ENCODE results near the gene CDKN2B-AS1.
"Not testable (repeated sequence)": the region's sequence is repeated elsewhere in the genome, so short reads cannot be mapped to it uniquely, and the experiment has no call there.

Gene CDKN2B-AS1

GRCh38 chr9:22044583-22044982, 50.0 kb downstream of the CDKN2B-AS1 start:
- no peak for DNase-seq (ENCODE audit: low spot score)

- DNase-seq (ENCODE audit: low spot score): no peak
Observed at GRCh38 chr9:22045423-22045822, 50.8 kb downstream of the CDKN2B-AS1 start.

- DNase-seq (ENCODE audit: low spot score): no peak
Observed at GRCh38 chr9:22046243-22046885, 51.8 kb downstream of the CDKN2B-AS1 start.

DNA sequence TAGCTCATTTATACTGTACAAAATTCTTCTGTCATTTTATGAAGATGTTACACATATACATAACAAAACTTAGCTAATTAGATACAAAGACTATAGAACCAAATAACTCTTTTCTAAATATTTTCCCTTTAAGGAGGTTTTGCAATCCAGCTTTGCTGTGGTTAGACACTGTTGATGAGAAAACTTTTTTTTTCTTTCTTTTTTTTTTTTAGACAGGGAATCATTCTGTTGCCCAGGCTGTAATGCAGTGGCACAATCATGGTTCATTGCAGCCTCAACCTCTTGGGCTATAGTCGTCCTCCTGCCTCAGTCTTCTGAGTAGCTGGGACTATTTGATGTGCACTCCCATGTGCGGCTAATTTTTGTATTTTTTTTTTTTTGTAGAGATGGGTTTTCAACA, 53.0 kb downstream of the CDKN2B-AS1 start:
- DNase-seq (ENCODE audit: low spot score): no peak

- no peak for DNase-seq (ENCODE audit: low spot score)
Observed at GRCh38 chr9:22049411-22049810, 54.8 kb downstream of the CDKN2B-AS1 start.

DNA sequence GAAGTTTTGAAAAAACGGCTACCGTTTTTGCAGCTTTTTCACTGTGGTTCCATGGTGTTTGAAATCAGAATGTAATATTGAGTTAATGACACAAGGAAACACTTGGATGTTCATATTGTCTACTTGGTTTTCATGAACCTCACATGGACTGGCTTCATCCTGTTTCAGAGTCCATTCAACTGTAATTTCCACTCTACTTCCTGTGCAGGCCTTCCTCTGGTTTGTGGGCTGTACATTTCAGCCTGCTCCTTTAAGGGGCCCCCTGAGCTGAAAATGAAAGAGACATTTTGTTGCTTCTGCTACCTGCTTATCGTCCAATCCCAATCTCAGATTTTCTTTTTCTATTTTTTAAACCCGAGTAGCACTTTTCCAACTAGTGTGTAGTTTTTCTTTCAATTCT, 56.3 kb downstream of the CDKN2B-AS1 start:
- peak; percentile 19 for DNase-seq (ENCODE audit: low spot score)

DNA sequence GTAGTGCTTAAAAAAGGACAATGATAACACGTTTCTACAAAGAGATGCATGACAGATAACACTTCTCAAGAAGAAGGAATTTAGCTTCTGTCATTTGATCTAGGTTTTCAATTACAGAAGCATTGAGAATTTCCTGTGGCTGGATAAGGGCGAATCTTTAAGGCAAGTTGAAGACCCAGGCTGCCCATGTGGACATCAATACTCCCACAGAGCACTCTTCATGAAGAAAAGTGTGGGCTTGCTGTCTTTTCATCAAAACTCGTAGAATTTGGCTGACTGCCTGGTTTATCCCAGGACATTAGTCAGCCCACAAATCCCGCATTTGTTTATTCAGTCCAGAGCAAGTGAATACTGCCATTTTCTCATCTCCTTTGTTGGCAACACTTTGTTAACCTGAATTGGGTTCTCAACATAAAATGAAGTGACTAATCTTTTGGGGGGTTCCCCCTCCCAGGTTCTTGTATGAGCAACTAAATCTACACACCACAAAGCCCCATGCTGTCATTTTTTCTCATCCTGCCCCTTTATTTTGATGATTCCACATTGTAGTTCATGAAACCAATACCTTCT, 57.9 kb downstream of the CDKN2B-AS1 start:
- DNase-seq (ENCODE audit: low spot score): peak; percentile 59

GRCh38 chr9:22053178-22053577, 58.6 kb downstream of the CDKN2B-AS1 start:
- no peak for DNase-seq (ENCODE audit: low spot score)

- no peak for DNase-seq (ENCODE audit: low spot score)
Observed at GRCh38 chr9:22054076-22054475, 59.5 kb downstream of the CDKN2B-AS1 start.

DNA sequence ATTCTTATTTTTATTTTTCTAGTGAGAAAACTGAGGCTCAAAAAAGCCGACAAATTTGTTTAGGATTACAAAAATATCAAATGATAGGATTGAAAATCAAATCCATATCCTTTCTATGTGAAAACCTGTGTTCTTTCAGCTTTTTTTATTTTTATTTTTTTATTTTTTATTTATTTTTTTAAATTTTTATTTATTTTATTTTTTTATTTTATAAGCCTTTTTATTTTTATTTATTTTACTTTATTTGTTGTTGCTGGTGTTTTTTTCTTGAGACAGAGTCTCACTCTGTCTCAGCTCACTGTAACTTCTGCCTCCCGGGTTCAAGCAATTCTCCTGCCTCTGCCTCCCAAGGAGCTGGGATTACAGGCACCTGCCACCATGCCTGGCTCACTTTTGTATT, 59.9 kb downstream of the CDKN2B-AS1 start:
- DNase-seq (ENCODE audit: low spot score): no peak

- DNase-seq (ENCODE audit: low spot score): no peak
Observed at GRCh38 chr9:22055090-22055489, 60.5 kb downstream of the CDKN2B-AS1 start.

DNA sequence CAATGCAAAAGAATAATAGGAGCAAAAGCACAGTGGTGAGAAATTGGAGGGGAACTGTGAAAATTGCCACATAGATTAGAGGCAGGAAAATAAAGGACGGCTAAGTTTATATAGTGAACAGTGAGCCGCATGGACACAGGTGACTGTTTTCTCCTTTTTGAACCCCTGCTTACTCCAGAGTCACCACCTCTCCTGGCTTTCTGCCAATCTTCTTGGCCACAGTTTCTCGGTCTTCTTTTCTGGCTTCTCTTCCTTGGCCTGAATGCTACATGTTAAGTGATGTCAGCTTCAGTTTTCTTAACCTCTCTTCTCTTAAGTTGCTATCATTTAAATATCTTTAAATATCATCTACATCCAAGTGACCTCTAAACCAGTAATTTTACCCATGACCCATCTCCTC, 61.8 kb downstream of the CDKN2B-AS1 start:
- DNase-seq (ENCODE audit: low spot score): no peak

DNA sequence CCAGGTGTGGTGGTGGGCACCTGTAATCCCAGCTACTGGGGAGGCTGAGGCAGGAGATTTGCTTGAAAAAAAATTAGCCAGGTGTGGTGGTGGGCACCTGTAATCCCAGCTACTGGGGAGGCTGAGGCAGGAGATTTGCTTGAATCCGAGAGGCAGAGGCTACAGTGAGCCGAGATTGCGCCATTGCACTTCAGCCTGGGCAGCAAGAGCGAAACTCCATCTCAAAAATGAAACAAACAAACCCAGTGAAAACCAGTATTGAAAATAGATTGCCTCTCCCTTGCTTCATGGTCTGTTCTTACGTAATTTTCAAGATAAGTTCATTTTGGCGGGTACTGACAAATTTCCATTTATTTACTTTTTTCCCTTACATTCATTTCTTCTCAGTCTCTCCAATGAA, 63.4 kb downstream of the CDKN2B-AS1 start:
- DNase-seq (ENCODE audit: low spot score): not testable (repeated sequence)

- DNase-seq (ENCODE audit: low spot score): no peak
Observed at GRCh38 chr9:22060831-22061383, 66.3 kb downstream of the CDKN2B-AS1 start.

DNA sequence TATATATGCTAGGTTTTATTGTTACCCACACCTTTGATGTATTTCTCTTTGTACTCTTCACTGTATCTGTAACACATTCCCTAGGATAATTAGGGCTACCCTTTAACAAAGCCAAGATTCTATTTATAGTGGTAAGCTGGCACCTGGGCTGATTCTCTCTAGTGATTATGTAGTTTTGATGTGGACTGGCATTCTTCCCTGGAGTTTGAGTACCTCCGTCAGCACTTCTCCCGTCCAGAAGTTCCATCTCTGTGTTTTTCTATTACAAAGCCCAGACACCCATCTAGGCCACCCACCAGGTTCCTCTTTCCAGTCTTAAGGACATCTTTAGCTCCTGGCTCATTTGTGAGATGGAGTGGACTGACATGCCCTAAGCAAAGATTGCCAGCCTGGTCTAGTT, 70.4 kb downstream of the CDKN2B-AS1 start:
- no peak for DNase-seq (ENCODE audit: low spot score)

DNA sequence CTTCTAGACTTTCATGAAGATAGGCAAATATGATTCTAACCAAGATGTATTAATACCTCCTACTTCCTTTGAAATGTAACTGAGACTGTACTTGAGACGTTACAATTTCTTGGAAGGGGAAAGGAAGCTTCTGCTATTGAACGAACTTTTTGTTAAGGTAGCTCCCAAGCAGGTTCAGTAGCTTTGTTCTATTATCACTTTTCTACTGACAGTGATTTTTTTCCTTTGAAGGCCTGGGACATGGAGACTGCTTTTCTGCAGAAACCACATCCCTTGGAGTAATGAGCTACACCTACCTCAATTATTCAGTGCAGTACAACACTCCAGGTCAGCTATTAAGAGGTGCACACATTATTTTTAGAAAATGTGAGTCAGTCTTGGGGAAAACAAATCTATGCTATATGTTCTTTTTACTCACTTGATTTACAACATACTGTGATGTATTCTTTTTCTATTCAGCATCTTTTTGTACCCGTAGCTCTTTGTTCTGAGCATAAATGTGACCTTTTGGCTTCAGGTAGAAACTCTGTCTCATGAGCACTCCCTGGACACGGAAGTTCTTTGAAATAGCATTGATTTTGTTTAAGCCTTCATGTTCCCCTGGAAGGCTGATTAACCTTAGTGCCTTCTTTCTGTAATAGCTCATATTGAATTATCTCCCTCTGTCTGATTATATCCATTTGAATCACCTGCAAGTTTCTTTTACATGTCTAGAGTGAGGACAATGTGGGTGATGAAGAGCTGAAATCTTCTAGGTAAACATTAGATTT, 71.0 kb downstream of the CDKN2B-AS1 start:
- DNase-seq (ENCODE audit: low spot score): no peak

DNA sequence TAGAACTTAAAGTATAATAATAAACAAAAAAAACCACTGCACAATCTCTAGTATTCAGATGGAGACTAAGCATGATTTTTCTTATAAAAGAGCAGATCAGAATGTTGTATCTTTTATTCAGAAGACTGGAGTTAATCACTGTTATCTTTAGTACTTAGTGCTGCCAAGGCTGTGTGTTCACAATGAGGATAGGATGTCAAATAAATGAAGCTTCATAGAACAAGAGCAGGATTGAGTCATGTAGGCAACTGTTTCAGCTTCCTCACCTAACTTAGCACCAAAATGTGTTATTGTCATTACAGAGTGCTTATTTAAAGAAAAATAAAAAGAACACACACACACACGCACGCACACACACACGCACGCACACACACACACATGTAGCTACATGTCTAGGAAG, 72.6 kb downstream of the CDKN2B-AS1 start:
- DNase-seq (ENCODE audit: low spot score): no peak

GRCh38 chr9:22068369-22068768, 73.8 kb downstream of the CDKN2B-AS1 start:
- DNase-seq (ENCODE audit: low spot score): no peak

DNA sequence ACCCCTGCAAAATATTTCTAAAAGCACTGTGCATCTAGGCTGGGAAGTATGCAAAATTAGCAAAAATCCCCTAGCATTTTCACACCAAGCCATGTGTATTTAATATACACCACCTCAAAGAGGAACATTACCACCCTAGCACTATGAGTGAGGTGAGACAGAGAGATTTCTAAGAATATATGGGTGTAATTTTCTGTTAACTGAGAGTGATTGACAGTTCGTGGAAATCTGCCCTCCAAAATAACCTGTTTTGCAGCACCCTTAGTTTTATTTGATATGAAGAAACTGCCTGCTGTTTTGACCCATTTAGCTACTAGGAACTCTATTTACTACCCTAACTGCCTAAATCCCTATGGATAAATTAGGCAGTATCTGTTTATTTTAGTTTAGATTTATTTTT, 78.8 kb downstream of the CDKN2B-AS1 start:
- no peak for DNase-seq (ENCODE audit: low spot score)

DNA sequence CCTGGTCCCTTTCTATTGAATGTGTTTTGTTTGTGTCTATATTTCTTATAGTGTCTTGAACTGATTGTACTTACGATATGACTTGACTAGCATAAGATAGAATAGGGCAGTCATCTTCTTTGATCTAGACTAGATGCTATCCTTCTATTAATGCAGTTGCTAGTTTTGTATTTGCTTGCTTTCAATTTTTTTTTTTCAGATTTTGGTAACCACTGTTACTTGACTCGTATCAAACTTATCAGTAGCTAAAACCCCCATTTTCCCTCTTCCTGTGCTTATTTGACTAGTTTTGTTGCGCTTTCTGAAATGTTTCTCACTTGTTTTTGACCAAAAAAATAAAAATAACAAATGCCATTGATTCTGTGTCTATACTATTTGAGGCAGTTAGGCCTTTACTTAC, 83.5 kb downstream of the CDKN2B-AS1 start:
- DNase-seq (ENCODE audit: low spot score): no peak

DNA sequence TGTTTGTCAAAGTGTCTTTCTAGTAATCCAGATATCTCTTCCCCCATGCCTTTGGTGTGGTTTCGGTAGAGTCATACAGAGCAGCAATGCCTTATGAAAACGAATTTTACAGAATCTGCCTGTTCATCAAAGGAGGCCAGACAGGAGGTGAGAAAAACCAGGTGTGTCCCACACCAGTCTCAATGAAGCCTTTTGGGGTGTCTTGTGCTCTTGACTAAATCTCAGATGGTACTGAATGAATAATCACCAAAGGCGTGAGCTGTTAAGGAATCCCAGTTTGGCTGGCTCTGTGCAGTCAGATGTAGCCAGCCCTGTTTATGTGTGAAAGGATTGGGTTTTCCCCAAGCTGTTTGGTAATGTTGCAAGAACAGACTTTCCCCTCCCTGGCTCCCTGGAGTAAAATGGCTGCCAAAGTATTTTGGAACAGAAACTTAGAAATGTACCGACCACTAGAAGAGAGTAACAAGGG, 85.3 kb downstream of the CDKN2B-AS1 start:
- DNase-seq (ENCODE audit: low spot score): peak; percentile 91

GRCh38 chr9:22084336-22085035, 89.9 kb downstream of the CDKN2B-AS1 start:
- no peak for DNase-seq (ENCODE audit: low spot score)
